Measurements from ENCODE around the gene SCGB1D1. TPM values are rescaled to one million over a fixed set of nuclear protein-coding genes. Genes with fewer than 3 reads are reported as not detected.

SCGB1D1 gene
- total and polyA plus RNA-seq, 2 of the 8 experiments (the other 6 are each of a cell fraction or from before 2014, with no cell fraction given), result not detected

DNA sequence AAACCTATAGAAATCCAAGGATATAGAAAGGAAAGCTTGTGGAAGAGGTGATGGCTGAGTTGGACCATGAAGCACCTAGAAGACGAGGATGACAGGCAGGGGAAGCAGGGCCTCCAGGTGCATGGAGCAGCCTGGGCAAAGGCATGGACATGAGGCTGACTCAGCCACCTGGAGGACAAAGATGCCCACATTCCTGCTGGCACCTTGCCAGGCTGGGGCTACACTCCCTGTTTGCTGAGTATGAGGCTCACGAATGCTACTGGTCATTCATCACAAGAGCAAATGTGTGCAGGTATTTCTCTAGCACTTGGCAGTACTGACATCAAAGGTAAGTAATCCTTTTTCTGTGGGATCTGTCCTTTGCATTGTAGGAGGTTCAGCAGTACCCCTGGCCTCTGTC lies 11.4 kb downstream of the SCGB1D1 start:
- WGBS, 2 experiments (ENCODE audit: extremely low coverage in 1 of 2, insufficient coverage in 1 of 2, insufficient read length in 1 of 2, insufficient replicate concordance in 2 of 2, low coverage in 1 of 2, low lambda C conversion rate in 2 of 2, missing lambda C conversion rate in 1 of 2), result 89% methylated on average over 2 of the region's 2 CpGs; no CpG with 5 or more reads in 1 of the 2 experiments
- Histone ChIP-seq H2AK5ac (ENCODE audit: low read depth, low read length) (no peak overlapping the region), H2BK15ac (ENCODE audit: low read length) (no peak overlapping the region), H3K79me1 (ENCODE audit: low read depth, low read length) (no peaks in the 10 kb centered on the region), H3K36me3 (ENCODE audit: control insufficient read depth in 2 of 4, insufficient read depth in 4 of 4, low read length in 3 of 4) (no peaks in the 10 kb centered on the region), H3K27me3 (replicated peaks in 1 of 4; ENCODE audit: control insufficient read depth in 3 of 4, extremely low read depth in 1 of 4, insufficient read depth in 3 of 4, low read length in 3 of 4) (no peaks in the 10 kb centered on the region), H3K9ac (replicated peaks in 1 of 4; ENCODE audit: extremely low read depth in 1 of 4, low read depth in 3 of 4, low read length in 3 of 4) (no peak overlapping the region), H3K23me2 (ENCODE audit: low read depth, low read length) (no peaks in the 10 kb centered on the region), H4K8ac (ENCODE audit: extremely low read depth, insufficient read depth, low read length) (no peak overlapping the region), H4K20me1 (replicated peaks in 1 of 2; ENCODE audit: control insufficient read depth in 1 of 2, insufficient read depth in 2 of 2, low read length in 2 of 2) (no peaks in the 10 kb centered on the region), H3K4me2 (ENCODE audit: insufficient read depth in 1 of 2, low read depth in 2 of 2, low read length in 2 of 2) (no peak overlapping the region), H3K4me1 (replicated peaks in 1 of 4; ENCODE audit: control insufficient read depth in 3 of 4, insufficient read depth in 4 of 4, low read length in 3 of 4) (no peaks in the 10 kb centered on the region), H3K23ac (ENCODE audit: insufficient read length) (no peak overlapping the region), H4K91ac (replicated peaks; ENCODE audit: insufficient read length, low read length) (no peak overlapping the region), H2BK5ac (ENCODE audit: low read depth, low read length) (no peak overlapping the region), H4K5ac (ENCODE audit: insufficient read length, low read depth, low read length) (no peak overlapping the region), H2AFZ (ENCODE audit: low read length) (no peak overlapping the region), H2BK20ac (ENCODE audit: low read length) (no peak overlapping the region), H3K56ac (replicated peaks; ENCODE audit: insufficient read length, low read depth, low read length) (no peak overlapping the region), H3K79me2 (ENCODE audit: control insufficient read depth in 1 of 2, insufficient read depth in 2 of 2, low read length in 2 of 2) (no peaks in the 10 kb centered on the region), H3K4me3 (ENCODE audit: extremely low read depth in 1 of 4, insufficient read depth in 2 of 4, low read depth in 3 of 4, low read length in 4 of 4) (no peak overlapping the region), H3K4ac (replicated peaks; ENCODE audit: insufficient read length, low read depth, low read length) (no peak overlapping the region), H2BK12ac (ENCODE audit: low read depth, low read length) (no peak overlapping the region), H3K14ac (ENCODE audit: insufficient read length) (no peak overlapping the region), H3K27ac (ENCODE audit: low read depth, low read length) (no peak overlapping the region), H2BK120ac (replicated peaks; ENCODE audit: low read depth, low read length) (no peak overlapping the region), H3K9me3 (ENCODE audit: insufficient read depth in 2 of 2, low read depth in 1 of 2, low read length in 1 of 2) (no peaks in the 10 kb centered on the region), H3K18ac (ENCODE audit: extremely low read depth, low read length) (no peak overlapping the region)
- ChIA-PET CTCF (ENCODE audit: partially characterized antibody) (interaction anchor here (1.0 to 1.4 kb wide), 3 partner anchors 10 to 304 kb away, joined by 3 to 11 read pairs (median 3); no protein-coding TSS in a partner anchor), POLR2A (ENCODE audit: partially characterized antibody) (no interaction called here)
- DNase-seq (ENCODE audit: low read depth in 1 of 2, low spot score in 2 of 2) (no peak), FAIRE-seq (no peak)
- TF ChIP-seq JUND (IDR thresholded peaks at IDR 0.05; ENCODE audit: low read length) (no peak), EP300 (IDR thresholded peaks at IDR 0.05; ENCODE audit: borderline replicate concordance in 1 of 2, low read depth in 2 of 2, low read length in 2 of 2) (no peak), SIRT6 (IDR thresholded peaks at IDR 0.05; ENCODE audit: low read length) (no peak)

All from H1 (cell line).